ENCODE data around the gene MUCL1.
"Not testable (repeated sequence)": the region's sequence is repeated elsewhere in the genome, so short reads cannot be mapped to it uniquely, and the experiment has no call there.

Gene MUCL1

GRCh38 chr12:54888428-54888827 is 34.1 kb downstream of the MUCL1 start:
- intact Hi-C loops (cut with DNase I); DNase-seq: not testable (repeated sequence)

GRCh38 chr12:54890339-54890738 is 36.0 kb downstream of the MUCL1 start:
- intact Hi-C loops (cut with DNase I) = no loop called here
- no peak for DNase-seq

GRCh38 chr12:54891717-54892478 is 37.6 kb downstream of the MUCL1 start:
- intact Hi-C loops (cut with DNase I) = no loop called here
- DNase-seq = no peak

Data from head of caudate nucleus (tissue), 42 donors.